ENCODE measurements around the gene LRIT2. TPM values are rescaled to one million over a fixed set of nuclear protein-coding genes. Genes with fewer than 3 reads are reported as not detected.

Gene LRIT2
- total RNA-seq, 1 donor from 2014 or later = not detected

GRCh38 chr10:84196941-84197340, 28.4 kb downstream of the LRIT2 start:
- Histone ChIP-seq H3K36me3 (no peaks in the 10 kb centered on the region), H3K9ac (no peak overlapping the region), H4K20me1 (ENCODE audit: low read depth) (no peaks in the 10 kb centered on the region), H3K79me2 (ENCODE audit: low read depth) (no peaks in the 10 kb centered on the region), H3K4me2 (no peak overlapping the region), H3K4me1 (no peaks in the 10 kb centered on the region), H3K9me3 (ENCODE audit: low read depth) (no peaks in the 10 kb centered on the region), H3K27ac (no peak overlapping the region), H3K27me3 (peaks cover 47% of the 10 kb centered on the region), H3F3A (ENCODE audit: low read depth) (no peaks in the 10 kb centered on the region), H3K4me3 (no peak overlapping the region), H2AFZ (replicated peaks) (no peak overlapping the region)
- Mint-ChIP-seq H3K27me3 (ENCODE audit: insufficient read depth, low read depth) (peaks cover 33% of the 10 kb centered on the region), H3K4me1 (peaks cover 10% of the 10 kb centered on the region), H3K27ac (no peak overlapping the region), H3K4me3 (no peak overlapping the region), H3K9me3 (peaks cover 2% of the 10 kb centered on the region), H3K36me3 (no peaks in the 10 kb centered on the region)
- TF ChIP-seq EZH2 (IDR thresholded peaks at IDR 0.05) (no peak), EZH2phosphoT487 (IDR thresholded peaks at IDR 0.05) (no peak), CTCF (IDR thresholded peaks at IDR 0.05) (no peak)
- no peak for DNase-seq (ENCODE audit: low spot score)

GRCh38 chr10:84196083-84196482, 29.3 kb downstream of the LRIT2 start:
- no peak overlapping the region for H3K4me3 ChIP-seq
- H3F3A ChIP-seq (ENCODE audit: low read depth) = no peaks in the 10 kb centered on the region
- H3K79me2 ChIP-seq (ENCODE audit: low read depth) = no peaks in the 10 kb centered on the region
- H3K27ac ChIP-seq = no peak overlapping the region
- H3K9ac ChIP-seq = no peak overlapping the region
- H3K27me3 Mint-ChIP-seq (ENCODE audit: insufficient read depth, low read depth) = peaks cover 40% of the 10 kb centered on the region
- H4K20me1 ChIP-seq (ENCODE audit: low read depth) = no peaks in the 10 kb centered on the region
- peak overlapping the region; percentile 46 for H3K4me3 Mint-ChIP-seq
- H3K4me2 ChIP-seq = no peak overlapping the region
- no peaks in the 10 kb centered on the region for H3K36me3 ChIP-seq
- no peaks in the 10 kb centered on the region for H3K4me1 ChIP-seq
- H3K27me3 ChIP-seq = peaks cover 47% of the 10 kb centered on the region
- H3K36me3 Mint-ChIP-seq = no peaks in the 10 kb centered on the region
- peak overlapping the region; percentile 74 for H3K27ac Mint-ChIP-seq
- no peak for TF ChIP-seq EZH2 (IDR thresholded peaks at IDR 0.05)
- TF ChIP-seq EZH2phosphoT487 (IDR thresholded peaks at IDR 0.05) = no peak
- no peak for TF ChIP-seq CTCF (IDR thresholded peaks at IDR 0.05)
- no peak overlapping the region for H2AFZ ChIP-seq (replicated peaks)
- DNase-seq (ENCODE audit: low spot score) = no peak
- peaks cover 10% of the 10 kb centered on the region for H3K4me1 Mint-ChIP-seq
- H3K9me3 ChIP-seq (ENCODE audit: low read depth) = no peaks in the 10 kb centered on the region
- peaks cover 2% of the 10 kb centered on the region for H3K9me3 Mint-ChIP-seq

- Histone ChIP-seq H3K9ac (no peak overlapping the region), H3F3A (ENCODE audit: low read depth) (no peaks in the 10 kb centered on the region), H3K36me3 (no peaks in the 10 kb centered on the region), H4K20me1 (ENCODE audit: low read depth) (no peaks in the 10 kb centered on the region), H3K4me3 (peak overlapping the region; percentile 71), H2AFZ (replicated peaks) (peak overlapping the region; percentile 85), H3K4me1 (no peaks in the 10 kb centered on the region), H3K27ac (no peak overlapping the region), H3K9me3 (ENCODE audit: low read depth) (no peaks in the 10 kb centered on the region), H3K4me2 (peak overlapping the region; percentile 100), H3K79me2 (ENCODE audit: low read depth) (no peaks in the 10 kb centered on the region), H3K27me3 (peaks cover 47% of the 10 kb centered on the region)
- TF ChIP-seq EZH2phosphoT487 (IDR thresholded peaks at IDR 0.05) (no peak), EZH2 (IDR thresholded peaks at IDR 0.05) (peak; percentile 46), CTCF (IDR thresholded peaks at IDR 0.05) (no peak)
- Mint-ChIP-seq H3K36me3 (no peaks in the 10 kb centered on the region), H3K4me1 (peaks cover 10% of the 10 kb centered on the region), H3K27me3 (ENCODE audit: insufficient read depth, low read depth) (peaks cover 40% of the 10 kb centered on the region), H3K4me3 (peak overlapping the region; percentile 80), H3K9me3 (peaks cover 2% of the 10 kb centered on the region), H3K27ac (no peak overlapping the region)
- no peak for DNase-seq (ENCODE audit: low spot score)
These were observed 30.1 kb downstream of the LRIT2 start for GRCh38 chr10:84195044-84195830.

All from neural progenitor cell (in vitro differentiated cells).